Fibroblast of skin of scalp (primary cell): ENCODE results near the gene KLHL36.
A peak's percentile ranks its signal among the peaks of the same experiment; 100 is the strongest.
"Not testable (repeated sequence)": the region's sequence is repeated elsewhere in the genome, so short reads cannot be mapped to it uniquely, and the experiment has no call there.

ENCODE experiments used
- DNase-seq: peaks from one replicate; pipeline ENCODE4 v3.0.0-alpha.2; 2013

Gene KLHL36

DNA sequence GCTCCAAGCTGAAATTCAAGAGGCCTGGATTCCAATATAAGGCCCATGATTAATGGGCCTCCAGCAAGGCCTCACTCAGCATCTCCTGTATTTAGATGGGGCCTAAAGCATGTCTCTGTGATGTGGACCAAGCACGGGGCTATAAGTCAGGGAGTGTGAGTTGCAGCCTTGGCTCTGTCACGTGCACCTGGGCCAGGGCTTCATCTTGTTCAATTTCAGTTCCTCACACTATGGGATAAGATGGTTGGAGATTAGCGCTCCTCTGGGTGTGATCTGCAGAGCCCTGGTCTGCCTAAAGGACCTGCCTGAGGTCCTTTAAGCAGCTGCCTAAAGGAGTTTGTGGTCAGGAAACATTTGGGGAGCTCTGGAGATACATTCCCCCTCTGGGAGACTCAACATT lies 25.2 kb downstream of the KLHL36 start:
- DNase-seq: no peak

DNA sequence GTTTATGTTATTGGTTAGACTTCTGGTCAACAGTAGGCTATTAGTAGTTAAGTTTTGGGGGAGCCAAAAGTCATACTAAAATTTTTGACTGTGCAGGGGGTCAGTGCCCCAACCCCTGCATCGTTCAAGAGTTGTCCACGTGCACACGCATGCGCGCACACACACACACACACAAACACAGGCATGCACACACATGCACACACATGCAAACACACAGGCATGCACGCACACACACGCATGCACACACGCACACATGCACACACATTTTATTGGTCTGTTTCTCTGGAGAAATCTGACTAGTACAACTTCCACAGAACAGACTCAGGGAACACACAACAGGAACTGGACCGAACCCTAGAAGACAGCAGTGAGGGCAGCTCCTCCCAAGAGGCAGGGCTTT lies 27.1 kb downstream of the KLHL36 start:
- DNase-seq: no peak

GRCh38 chr16:84675884-84676283 lies 27.6 kb downstream of the KLHL36 start:
- DNase-seq: no peak

DNA sequence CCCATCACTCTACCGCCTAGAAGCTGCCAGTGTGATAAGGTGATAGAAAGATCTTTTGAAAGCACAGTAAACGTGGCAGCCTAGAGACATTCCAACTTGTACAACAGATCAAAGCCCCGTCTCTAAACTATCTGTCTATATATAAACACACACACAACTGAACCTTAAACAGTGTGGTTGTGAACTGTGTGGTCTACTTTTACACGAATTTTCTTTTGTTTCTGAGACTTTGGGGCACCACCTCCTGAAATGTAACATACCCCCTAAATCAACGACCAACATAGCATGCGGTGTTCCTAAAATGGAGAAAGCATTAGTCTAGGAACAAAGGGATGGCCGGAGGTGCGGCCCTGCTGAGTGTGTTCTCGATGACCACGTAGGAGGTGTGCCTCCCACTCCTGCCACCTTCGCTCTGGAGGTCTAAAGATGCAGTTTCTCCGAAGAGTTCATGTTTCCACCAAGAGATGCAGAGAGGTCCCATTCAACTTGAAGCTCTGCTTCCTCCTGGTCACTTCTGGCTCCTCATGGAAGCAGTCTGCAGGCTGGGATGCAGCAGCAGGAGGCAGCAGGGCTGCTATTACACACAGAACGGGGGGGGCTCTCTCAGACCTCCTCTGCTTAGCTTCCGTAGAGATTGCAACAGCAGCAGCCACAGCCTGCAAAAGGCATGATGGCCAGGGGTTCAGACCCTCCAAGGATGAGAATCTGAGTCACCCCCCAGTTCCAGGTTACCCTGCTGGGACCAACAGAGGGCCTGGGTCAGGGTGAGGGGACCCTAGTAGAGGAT lies 28.9 kb downstream of the KLHL36 start:
- DNase-seq: no peak

- no peak for DNase-seq
These were observed 29.5 kb downstream of the KLHL36 start for GRCh38 chr16:84677849-84678248.

GRCh38 chr16:84678541-84678940 lies 30.2 kb downstream of the KLHL36 start:
- no peak for DNase-seq

DNA sequence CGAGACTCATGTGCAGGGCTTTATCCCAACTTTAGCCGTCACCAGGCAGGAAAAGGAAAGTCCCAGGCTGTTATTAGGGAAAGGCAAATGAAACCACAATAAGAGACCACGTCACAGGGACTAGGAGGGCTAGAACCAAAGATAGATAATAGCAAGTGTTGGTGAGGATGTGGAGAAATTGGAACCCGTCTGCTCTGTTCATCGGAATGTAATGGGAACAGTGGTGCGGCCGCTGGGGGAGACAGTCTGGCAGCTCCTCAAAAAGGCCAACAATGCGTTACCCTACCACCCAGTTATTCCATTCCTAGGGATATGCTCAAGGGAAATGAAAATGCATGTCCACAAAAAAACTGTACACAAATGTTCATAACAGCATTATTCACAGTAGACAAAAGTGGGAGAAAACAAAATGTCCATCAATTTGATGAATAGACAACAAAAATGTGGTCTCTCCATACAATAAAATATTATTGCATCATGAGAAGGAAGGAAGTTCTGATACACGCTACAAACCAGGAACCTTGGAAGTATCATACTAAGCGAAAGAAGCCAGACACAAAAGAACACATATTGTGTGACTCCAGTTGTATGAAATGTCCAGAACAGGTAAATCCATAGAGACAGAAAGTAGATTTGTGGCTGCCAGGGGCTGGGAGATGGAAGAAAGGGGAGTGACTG lies 32.0 kb downstream of the KLHL36 start:
- no peak for DNase-seq

DNA sequence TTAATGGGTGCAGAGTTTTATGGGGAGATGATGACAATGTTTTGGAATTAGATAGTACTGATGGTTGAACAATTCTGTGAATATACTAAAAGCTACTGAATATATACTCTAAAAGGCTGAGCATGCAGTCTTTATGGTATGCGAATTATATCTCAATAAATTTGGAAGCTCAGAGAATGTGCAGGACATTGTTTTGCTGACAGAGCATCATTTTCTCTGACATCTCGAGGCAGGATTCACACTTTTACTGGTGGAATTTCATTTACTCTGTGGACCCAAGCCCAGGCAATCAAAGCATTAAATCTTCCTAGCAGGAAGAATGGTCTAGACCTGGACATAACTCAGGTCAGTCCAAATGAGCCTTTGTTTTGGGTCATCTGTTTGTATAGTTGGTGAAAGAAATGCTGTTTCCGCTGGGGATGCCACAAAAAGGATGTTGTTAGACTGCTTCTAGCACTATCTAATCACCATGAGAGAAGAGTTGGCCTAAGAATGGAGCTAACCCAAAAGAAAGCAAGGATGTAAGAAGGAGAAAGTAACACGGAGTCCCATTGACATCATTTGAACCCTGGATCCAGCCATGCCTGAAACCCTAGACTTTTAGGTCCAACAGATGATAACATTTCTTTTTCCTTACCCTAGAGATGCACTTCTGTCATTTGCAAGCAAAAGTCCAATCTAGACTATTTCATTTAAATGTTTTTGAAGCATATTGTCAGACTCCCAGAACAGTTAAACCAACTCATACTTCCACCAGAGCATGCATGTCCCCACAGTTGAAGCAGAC lies 32.7 kb downstream of the KLHL36 start:
- no peak for DNase-seq

DNA sequence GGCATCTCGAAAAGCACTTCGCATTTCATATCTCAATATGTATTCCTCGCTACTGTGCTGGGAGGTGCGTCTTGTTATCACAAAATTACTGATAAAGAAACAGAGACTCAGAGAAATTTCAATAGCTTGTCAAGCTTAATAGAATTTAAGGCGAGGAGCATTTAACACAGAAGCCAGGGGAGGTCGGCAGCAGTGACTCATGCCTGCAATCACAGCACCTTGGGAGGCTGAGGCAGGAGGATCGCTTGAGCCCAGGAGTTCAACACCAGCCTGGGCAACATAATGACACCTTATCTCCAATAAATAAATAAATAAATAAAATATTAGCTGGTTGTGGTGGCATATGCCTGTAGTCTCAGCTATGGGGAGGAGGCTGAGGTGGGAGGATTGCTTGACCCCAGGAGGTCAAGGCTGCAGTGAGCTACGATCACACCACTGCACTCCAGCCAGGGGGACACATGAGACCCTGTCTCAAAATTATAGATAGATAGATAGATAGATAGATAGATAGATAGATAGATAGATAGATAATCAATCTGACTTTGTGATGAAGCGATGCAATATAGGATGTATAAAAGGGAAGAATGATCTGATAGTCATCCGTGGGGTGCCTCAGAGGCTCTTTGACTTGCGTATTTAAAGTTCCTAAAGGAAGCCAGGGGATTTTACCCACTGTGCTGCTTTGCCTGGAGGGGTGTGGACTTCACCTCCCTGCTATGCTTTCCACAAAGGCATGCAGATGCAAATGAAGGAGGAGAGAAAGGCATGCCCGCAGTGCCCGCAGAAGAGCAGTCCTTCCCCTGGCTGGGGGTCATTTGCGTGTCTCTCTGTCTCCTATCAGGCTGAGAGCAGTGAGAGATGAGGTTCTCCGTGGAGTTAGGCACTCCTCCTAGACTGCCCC lies 35.6 kb downstream of the KLHL36 start:
- no peak for DNase-seq

DNA sequence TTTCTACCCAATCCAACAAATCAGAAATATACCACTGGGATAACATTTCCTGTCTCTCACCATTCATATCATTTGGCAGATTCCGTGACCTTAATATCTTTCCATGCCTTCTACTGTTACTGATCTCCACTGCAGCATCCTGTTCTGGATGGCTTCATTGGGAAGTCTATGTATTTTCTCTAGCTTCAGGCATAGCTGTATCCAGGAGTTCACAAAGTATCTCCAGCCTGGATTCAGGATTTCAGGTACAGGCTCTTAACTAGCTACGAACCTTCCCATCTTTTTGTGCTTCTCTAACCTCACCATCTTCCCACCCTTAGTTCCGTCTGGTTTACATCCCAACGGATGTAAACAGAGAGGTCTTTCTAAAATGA lies 36.3 kb downstream of the KLHL36 start:
- DNase-seq: no peak

DNA sequence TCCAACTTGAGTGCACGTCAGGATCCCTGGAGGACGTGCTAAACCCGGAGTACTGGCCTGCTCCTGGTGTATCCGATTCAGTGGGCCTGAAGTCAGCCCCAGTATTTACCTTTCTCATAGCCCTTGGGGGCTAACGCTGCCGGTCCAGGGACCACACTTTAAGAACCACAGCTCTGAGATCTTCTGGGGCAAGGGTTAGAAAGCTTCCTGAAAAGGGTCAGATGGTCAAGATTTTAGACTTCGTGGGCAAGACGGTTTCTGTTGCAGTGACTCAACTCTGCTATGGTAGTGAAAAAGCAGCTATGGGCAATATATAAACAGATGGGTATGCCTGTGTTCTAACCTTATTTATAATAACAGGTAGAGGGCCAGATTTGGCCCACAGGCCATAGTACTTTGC lies 36.9 kb downstream of the KLHL36 start:
- no peak for DNase-seq

DNA sequence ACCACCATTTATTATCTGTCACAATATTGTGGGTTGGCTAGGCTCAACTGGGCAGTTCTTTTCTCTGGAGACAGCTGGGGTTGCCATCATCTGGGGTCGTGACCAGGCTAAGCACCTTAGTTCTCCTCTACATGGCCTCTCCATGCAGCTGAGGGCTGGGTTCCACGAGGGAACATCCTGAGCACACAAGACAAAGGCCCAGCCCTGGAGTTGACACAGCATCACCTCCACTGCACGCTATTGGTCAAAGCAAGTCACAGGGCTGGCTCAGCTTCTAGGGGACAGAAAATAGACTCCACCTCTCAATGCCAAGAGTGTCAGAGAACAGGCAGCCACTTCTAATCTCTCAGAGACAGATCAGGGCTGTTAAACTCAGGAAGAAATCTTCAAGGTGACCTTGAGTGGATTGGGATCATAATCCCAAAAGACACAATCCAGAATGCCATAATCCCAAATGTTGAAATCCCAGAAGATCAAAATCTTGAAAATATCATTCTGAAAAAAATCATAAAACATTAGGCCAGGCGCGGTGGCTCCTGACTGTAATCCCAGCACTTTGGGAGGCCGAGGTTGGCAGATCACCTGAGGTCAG lies 38.5 kb downstream of the KLHL36 start:
- no peak for DNase-seq

DNA sequence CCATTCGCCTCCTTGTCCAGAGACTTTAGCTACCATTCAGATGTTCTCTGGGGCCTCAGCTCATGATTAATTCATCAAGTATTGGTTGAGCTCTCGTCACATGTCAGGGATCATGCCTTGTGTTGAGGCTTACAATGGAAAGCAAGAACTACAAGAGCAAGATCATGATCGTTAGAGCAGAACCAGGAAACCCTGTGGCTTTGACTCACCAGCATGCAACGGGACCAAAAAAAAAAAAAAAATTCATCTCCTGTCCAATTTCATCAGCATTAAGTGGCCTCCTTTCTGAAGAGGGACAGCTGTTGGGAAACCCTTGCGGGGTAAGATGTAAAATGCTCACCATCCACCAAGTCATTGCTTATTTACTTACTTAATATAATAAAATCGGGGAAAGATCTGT lies 39.4 kb downstream of the KLHL36 start:
- peak; percentile 88 for DNase-seq

DNA sequence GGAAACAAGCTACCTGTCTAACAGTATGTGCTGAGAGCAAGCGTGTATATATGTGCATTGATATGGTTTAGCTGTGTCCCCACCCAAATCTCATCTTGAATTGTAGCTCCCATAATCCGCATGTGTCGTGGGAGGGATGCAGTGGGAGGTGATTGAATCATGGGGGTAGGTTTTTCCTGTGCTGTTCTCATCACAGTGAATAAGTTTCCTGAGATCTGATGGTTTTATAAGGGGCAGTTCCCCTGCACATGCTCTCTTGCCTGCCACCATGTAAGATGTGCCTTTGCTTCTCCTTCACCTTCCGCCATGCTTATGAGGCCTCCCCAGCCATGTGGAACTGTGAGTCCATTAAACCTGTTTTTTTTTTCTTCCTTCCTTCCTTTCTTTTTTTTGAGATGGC lies 39.9 kb downstream of the KLHL36 start:
- DNase-seq: not testable (repeated sequence)

- peak; percentile 92 for DNase-seq
These were observed 40.8 kb downstream of the KLHL36 start for GRCh38 chr16:84689111-84689510.

- no peak for DNase-seq
These were observed 41.9 kb downstream of the KLHL36 start for GRCh38 chr16:84690088-84690819.

GRCh38 chr16:84692451-84693214 lies 44.3 kb downstream of the KLHL36 start:
- no peak for DNase-seq

- DNase-seq: not testable (repeated sequence)
These were observed 45.6 kb downstream of the KLHL36 start for GRCh38 chr16:84693869-84694268.

DNA sequence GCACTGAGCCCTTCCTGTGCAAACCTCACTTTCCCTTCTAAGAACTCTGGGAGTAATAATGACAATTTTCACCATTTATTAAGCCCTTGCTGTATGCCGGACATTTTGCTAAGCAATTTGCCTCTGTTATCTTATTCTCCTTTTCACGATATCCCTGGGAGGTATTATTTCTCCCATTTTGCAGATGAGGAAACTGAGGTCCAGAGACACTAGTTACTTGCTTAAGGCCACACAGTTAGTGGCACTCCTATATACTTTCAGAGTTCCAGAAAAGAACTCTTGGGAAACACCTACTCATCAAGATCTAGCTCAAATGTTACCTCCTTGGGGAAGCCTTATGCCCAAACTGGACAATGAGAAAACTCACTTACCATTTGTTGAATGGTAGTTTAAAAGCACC lies 46.7 kb downstream of the KLHL36 start:
- DNase-seq: no peak

- no peak for DNase-seq
These were observed 50.9 kb downstream of the KLHL36 start for GRCh38 chr16:84699147-84699711.
